PC-3 (cell line): ENCODE measurements around the gene RHOBTB3. TPM values are rescaled to one million over a fixed set of nuclear protein-coding genes. Genes with fewer than 3 reads are reported as not detected.

Source experiments
- ATAC-seq: fragments of 200-7000 bp; cut with Tn5 transposase; 2 replicates; pipeline ENCODE4 v1.9.1; 2020; ENCODE audit warnings: mild to moderate bottlenecking, moderate library complexity
- BruUV-seq: library from RNA; stranded (reverse); fragments of 400-500 nt; replicated peaks from 2 replicates; lab custom pipeline; 2021; lab: Mats Ljungman, UMichigan
- CTCF ChIA-PET: fragments of 300-600 bp; sonication (Branson Sonifier 250); formaldehyde crosslinking; loops from one replicate; lab custom pipeline; 2022; ENCODE audit warnings: antibody characterized with exemption; lab: Charles Lee
- POLR2A ChIA-PET: fragments of 300-600 bp; sonication (Branson Sonifier 250); formaldehyde crosslinking; loops from one replicate; lab custom pipeline; 2022; ENCODE audit warnings: antibody characterized with exemption; ENCODE audit not compliant: unreplicated experiment; lab: Charles Lee
- DNase-seq: peaks from one replicate; pipeline ENCODE4 v3.0.0-alpha.2; 2015
- H2AFZ ChIP-seq: fragments of 300-600 bp; sonication (generic); 2 replicates; pipeline ENCODE4 v1.6.0; 2016; ENCODE audit warnings: antibody characterized with exemption, low read length
- H3F3A ChIP-seq: fragments of 300-600 bp; sonication (generic); one replicate; pipeline ENCODE4 v1.6.0; 2017; ENCODE audit warnings: antibody characterized with exemption, low read length, control low read depth, mild to moderate bottlenecking; ENCODE audit not compliant: unreplicated experiment
- H3K27ac ChIP-seq: fragments of 300-600 bp; sonication (generic); 2 replicates; pipeline ENCODE4 v1.5.1; 2016; ENCODE audit warnings: mild to moderate bottlenecking, low read length
- H3K27me3 ChIP-seq: fragments of 300-600 bp; sonication (generic); 2 replicates; pipeline ENCODE4 v1.6.1; 2016; ENCODE audit warnings: low read length, mixed read lengths
- H3K36me3 ChIP-seq: fragments of 300-600 bp; sonication (generic); 2 replicates; pipeline ENCODE4 v1.6.1; 2016; ENCODE audit warnings: low read depth, mixed run types, low read length, mixed read lengths
- H3K4me1 ChIP-seq: fragments of 300-600 bp; sonication (generic); 2 replicates; pipeline ENCODE4 v1.5.1; 2016; ENCODE audit warnings: low read length; ENCODE audit not compliant: insufficient read depth
- H3K4me2 ChIP-seq: fragments of 300-600 bp; sonication (generic); 2 replicates; pipeline ENCODE4 v1.6.0; 2016; ENCODE audit warnings: low read length
- H3K4me3 ChIP-seq: fragments of 300-600 bp; sonication (generic); 2 replicates; pipeline ENCODE4 v1.5.1; 2016; ENCODE audit warnings: mild to moderate bottlenecking, low read length, mixed read lengths
- H3K79me2 ChIP-seq: fragments of 300-600 bp; sonication (generic); 2 replicates; pipeline ENCODE4 v1.6.1; 2017; ENCODE audit warnings: low read length, mixed read lengths
- H3K9ac ChIP-seq: fragments of 300-600 bp; sonication (generic); 2 replicates; pipeline ENCODE4 v1.6.0; 2016; ENCODE audit warnings: mild to moderate bottlenecking, low read length
- H3K9me2 ChIP-seq: fragments of 300-600 bp; sonication (generic); replicated peaks from 2 replicates; pipeline ENCODE4 v1.6.1; 2016; ENCODE audit warnings: mixed run types, low read length, mixed read lengths
- H3K9me3 ChIP-seq: fragments of 300-600 bp; sonication (generic); 2 replicates; pipeline ENCODE4 v1.6.1; 2016; ENCODE audit warnings: low read length, mixed read lengths
- H4K20me1 ChIP-seq: fragments of 300-600 bp; sonication (generic); 2 replicates; pipeline ENCODE4 v1.6.1; 2016; ENCODE audit warnings: low read length, mixed read lengths
- EZH2 ChIP-seq: fragments of 300-600 bp; sonication (generic); IDR thresholded peaks from one replicate; pipeline ENCODE4 v1.6.1; 2017; ENCODE audit warnings: antibody characterized with exemption, mild to moderate bottlenecking, low read length; ENCODE audit not compliant: unreplicated experiment
- EZH2phosphoT487 ChIP-seq: fragments of 300-600 bp; sonication (generic); IDR thresholded peaks from 2 replicates; pipeline ENCODE4 v1.6.1; 2018; ENCODE audit warnings: mild to moderate bottlenecking, antibody characterized with exemption, low read length, borderline replicate concordance
- intact Hi-C: fragments of 100-400 bp; cut with micrococcal nuclease; formaldehyde crosslinking; loops from 2 replicates; pipeline ENCODE4 v1.9.0; 2023
- total RNA-seq: library from RNA; depleted of rRNA; stranded (reverse); fragments of >200 nt; gene quantifications from 2 replicates; pipeline ENCODE4 v1.2.3, GENCODE V29; 2014
- TF ChIP-seq, protein P1 (sequence below): fragments of 300-600 bp; sonication (generic); conservative IDR thresholded peaks from 2 replicates; pipeline ENCODE4 v1.5.1; 2017; ENCODE audit warnings: antibody characterized with exemption, low read depth, mild to moderate bottlenecking, low read length

RHOBTB3 gene
- total RNA-seq, 1 experiment from 2014 or later, result 16.3 TPM

GRCh38 chr5:95684361-95684760 lies 46.8 kb upstream of the RHOBTB3 start:
- ChIA-PET CTCF (no interaction called here), POLR2A (no interaction called here)
- no peak overlapping the region for H2AFZ ChIP-seq
- H3K4me2 ChIP-seq, result no peak overlapping the region
- no peak overlapping the region for H3K9ac ChIP-seq
- no peaks in the 10 kb centered on the region for H3K9me2 ChIP-seq
- no TSS peak for BruUV-seq
- H3K4me1 ChIP-seq, result no peaks in the 10 kb centered on the region
- no peaks in the 10 kb centered on the region for H3K9me3 ChIP-seq
- TF ChIP-seq EZH2 (no peak), EZH2phosphoT487 (no peak)
- TF ChIP-seq, protein P1, sequence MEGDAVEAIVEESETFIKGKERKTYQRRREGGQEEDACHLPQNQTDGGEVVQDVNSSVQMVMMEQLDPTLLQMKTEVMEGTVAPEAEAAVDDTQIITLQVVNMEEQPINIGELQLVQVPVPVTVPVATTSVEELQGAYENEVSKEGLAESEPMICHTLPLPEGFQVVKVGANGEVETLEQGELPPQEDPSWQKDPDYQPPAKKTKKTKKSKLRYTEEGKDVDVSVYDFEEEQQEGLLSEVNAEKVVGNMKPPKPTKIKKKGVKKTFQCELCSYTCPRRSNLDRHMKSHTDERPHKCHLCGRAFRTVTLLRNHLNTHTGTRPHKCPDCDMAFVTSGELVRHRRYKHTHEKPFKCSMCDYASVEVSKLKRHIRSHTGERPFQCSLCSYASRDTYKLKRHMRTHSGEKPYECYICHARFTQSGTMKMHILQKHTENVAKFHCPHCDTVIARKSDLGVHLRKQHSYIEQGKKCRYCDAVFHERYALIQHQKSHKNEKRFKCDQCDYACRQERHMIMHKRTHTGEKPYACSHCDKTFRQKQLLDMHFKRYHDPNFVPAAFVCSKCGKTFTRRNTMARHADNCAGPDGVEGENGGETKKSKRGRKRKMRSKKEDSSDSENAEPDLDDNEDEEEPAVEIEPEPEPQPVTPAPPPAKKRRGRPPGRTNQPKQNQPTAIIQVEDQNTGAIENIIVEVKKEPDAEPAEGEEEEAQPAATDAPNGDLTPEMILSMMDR, result no peak
- ATAC-seq (no peak), DNase-seq (no peak)
- H3K27me3 ChIP-seq, result peaks cover 12% of the 10 kb centered on the region; the same call in 1 of the 2 replicates
- no peaks in the 10 kb centered on the region for H4K20me1 ChIP-seq
- H3K27ac ChIP-seq, result no peak overlapping the region
- H3K36me3 ChIP-seq, result no peaks in the 10 kb centered on the region
- intact Hi-C loops, result no loop called here
- H3K79me2 ChIP-seq, result no peaks in the 10 kb centered on the region
- H3K4me3 ChIP-seq, result no peak overlapping the region
- H3F3A ChIP-seq, result no peaks in the 10 kb centered on the region

DNA sequence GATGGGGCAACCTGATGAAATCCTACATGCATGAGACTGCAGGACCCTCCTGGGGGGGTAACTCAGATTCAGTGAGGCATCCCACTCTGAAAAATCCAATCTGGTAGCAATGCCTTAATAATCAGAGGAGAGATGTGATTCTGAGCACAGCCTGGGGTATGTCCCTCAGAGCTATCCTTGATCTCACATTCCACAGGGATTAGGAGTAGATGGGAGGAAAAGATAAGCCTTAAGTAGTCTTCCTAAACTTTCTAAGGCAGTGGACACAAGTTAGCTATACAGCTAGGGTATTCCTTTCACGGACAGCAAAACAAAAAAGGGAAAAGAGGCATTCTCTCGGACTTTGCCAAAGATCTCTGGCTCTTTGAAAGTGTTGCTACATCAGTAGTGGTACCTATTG lies 44.5 kb upstream of the RHOBTB3 start:
- no peaks in the 10 kb centered on the region for H3K4me1 ChIP-seq
- TF ChIP-seq EZH2 (no peak), EZH2phosphoT487 (no peak)
- TF ChIP-seq, protein P1, result no peak
- H3K4me3 ChIP-seq, result no peak overlapping the region
- no TSS peak for BruUV-seq
- no peaks in the 10 kb centered on the region for H3K36me3 ChIP-seq
- H2AFZ ChIP-seq, result no peak overlapping the region
- H3K79me2 ChIP-seq, result no peaks in the 10 kb centered on the region
- no peak overlapping the region for H3K27ac ChIP-seq
- CTCF ChIA-PET, result no interaction called here
- H3K9me3 ChIP-seq, result no peaks in the 10 kb centered on the region
- peaks cover 9% of the 10 kb centered on the region; the same call in 1 of the 2 replicates for H3K27me3 ChIP-seq
- POLR2A ChIA-PET, result no interaction called here
- ATAC-seq, result no peak
- H3K9ac ChIP-seq, result no peak overlapping the region
- DNase-seq, result peak; percentile 26
- no peaks in the 10 kb centered on the region for H4K20me1 ChIP-seq
- H3F3A ChIP-seq, result no peaks in the 10 kb centered on the region
- H3K9me2 ChIP-seq, result no peaks in the 10 kb centered on the region
- no peak overlapping the region for H3K4me2 ChIP-seq
- intact Hi-C loops, result no loop called here

GRCh38 chr5:95689680-95690079 lies 41.5 kb upstream of the RHOBTB3 start:
- Histone ChIP-seq H3K79me2 (no peaks in the 10 kb centered on the region), H3K27me3 (no peaks in the 10 kb centered on the region), H3F3A (no peaks in the 10 kb centered on the region), H3K4me1 (no peaks in the 10 kb centered on the region), H3K27ac (no peak overlapping the region), H3K4me3 (no peak overlapping the region), H2AFZ (no peak overlapping the region), H3K9ac (no peak overlapping the region), H3K9me3 (no peaks in the 10 kb centered on the region), H3K9me2 (no peaks in the 10 kb centered on the region), H4K20me1 (no peaks in the 10 kb centered on the region), H3K36me3 (no peaks in the 10 kb centered on the region), H3K4me2 (no peak overlapping the region)
- DNase-seq (no peak), ATAC-seq (no peak)
- no peak for TF ChIP-seq EZH2
- TF ChIP-seq, protein P1, result no peak
- TF ChIP-seq EZH2phosphoT487, result no peak
- intact Hi-C loops, result no loop called here
- ChIA-PET CTCF (no interaction called here), POLR2A (no interaction called here)
- no TSS peak for BruUV-seq
